ENCODE data around the gene KCNJ11.
A peak's percentile ranks its signal among the peaks of the same experiment; 100 is the strongest.

Gene KCNJ11

DNA sequence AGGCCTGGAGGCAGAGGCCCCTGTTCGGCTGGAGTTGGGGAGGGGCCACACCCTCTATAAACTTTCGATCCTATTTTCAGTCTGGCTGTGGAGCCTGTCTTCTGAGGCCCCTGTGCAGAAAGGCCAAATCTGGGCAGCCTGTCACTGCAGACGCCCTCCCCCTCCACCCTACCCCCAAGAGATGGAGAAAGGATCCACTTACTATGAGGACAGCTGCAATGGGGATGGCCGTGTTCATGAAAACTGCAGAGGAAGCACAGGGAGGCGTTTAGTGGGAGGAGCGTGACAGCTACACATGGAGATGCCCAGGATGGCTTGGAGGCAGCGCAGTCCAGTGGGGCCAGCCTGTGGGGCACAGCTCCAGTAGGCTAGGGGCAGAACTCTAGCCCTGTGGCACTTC, 43.5 kb upstream of the KCNJ11 start:
- 0 out of 3 replicates have a peak, but pooled peaks have one; percentile 21 for ATAC-seq
- TF ChIP-seq RARB (CRISPR knock-in tag; IDR thresholded peaks at IDR 0.05), result no peak
- no peak for TF ChIP-seq ZFP30 (CRISPR knock-in tag; IDR thresholded peaks at IDR 0.05)
- TF ChIP-seq ZNF70 (CRISPR knock-in tag; IDR thresholded peaks at IDR 0.05), result no peak
- TF ChIP-seq, protein P1, sequence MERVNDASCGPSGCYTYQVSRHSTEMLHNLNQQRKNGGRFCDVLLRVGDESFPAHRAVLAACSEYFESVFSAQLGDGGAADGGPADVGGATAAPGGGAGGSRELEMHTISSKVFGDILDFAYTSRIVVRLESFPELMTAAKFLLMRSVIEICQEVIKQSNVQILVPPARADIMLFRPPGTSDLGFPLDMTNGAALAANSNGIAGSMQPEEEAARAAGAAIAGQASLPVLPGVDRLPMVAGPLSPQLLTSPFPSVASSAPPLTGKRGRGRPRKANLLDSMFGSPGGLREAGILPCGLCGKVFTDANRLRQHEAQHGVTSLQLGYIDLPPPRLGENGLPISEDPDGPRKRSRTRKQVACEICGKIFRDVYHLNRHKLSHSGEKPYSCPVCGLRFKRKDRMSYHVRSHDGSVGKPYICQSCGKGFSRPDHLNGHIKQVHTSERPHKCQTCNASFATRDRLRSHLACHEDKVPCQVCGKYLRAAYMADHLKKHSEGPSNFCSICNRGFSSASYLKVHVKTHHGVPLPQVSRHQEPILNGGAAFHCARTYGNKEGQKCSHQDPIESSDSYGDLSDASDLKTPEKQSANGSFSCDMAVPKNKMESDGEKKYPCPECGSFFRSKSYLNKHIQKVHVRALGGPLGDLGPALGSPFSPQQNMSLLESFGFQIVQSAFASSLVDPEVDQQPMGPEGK (CRISPR knock-in tag; IDR thresholded peaks at IDR 0.05; ENCODE audit: borderline replicate concordance), result no peak
- TF ChIP-seq, protein P2, sequence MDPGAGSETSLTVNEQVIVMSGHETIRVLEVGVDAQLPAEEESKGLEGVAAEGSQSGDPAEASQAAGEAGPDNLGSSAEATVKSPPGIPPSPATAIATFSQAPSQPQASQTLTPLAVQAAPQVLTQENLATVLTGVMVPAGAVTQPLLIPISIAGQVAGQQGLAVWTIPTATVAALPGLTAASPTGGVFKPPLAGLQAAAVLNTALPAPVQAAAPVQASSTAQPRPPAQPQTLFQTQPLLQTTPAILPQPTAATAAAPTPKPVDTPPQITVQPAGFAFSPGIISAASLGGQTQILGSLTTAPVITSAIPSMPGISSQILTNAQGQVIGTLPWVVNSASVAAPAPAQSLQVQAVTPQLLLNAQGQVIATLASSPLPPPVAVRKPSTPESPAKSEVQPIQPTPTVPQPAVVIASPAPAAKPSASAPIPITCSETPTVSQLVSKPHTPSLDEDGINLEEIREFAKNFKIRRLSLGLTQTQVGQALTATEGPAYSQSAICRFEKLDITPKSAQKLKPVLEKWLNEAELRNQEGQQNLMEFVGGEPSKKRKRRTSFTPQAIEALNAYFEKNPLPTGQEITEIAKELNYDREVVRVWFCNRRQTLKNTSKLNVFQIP (CRISPR knock-in tag; IDR thresholded peaks at IDR 0.05; ENCODE audit: borderline replicate concordance, low read depth), result no peak
- TF ChIP-seq BACH2 (CRISPR knock-in tag; IDR thresholded peaks at IDR 0.05; ENCODE audit: borderline replicate concordance), result no peak
- no peak for TF ChIP-seq ESRRG (CRISPR knock-in tag; IDR thresholded peaks at IDR 0.05)
- TF ChIP-seq GLIS3 (CRISPR knock-in tag; IDR thresholded peaks at IDR 0.05), result no peak
- no peak for TF ChIP-seq ZFP3 (CRISPR knock-in tag; IDR thresholded peaks at IDR 0.05)
- no peak for TF ChIP-seq ZNF8 (CRISPR knock-in tag; IDR thresholded peaks at IDR 0.05)
- TF ChIP-seq TSHZ2 (CRISPR knock-in tag; IDR thresholded peaks at IDR 0.05), result no peak
- TF ChIP-seq ARNTL (CRISPR knock-in tag; IDR thresholded peaks at IDR 0.05; ENCODE audit: borderline replicate concordance, low read depth), result no peak
- TF ChIP-seq TCF4 (CRISPR knock-in tag; IDR thresholded peaks at IDR 0.05; ENCODE audit: borderline replicate concordance), result no peak
- TF ChIP-seq ISL1 (CRISPR knock-in tag; IDR thresholded peaks at IDR 0.05), result no peak
- TF ChIP-seq PPARA (CRISPR knock-in tag; IDR thresholded peaks at IDR 0.05; ENCODE audit: borderline replicate concordance), result no peak
- TF ChIP-seq, protein P3, sequence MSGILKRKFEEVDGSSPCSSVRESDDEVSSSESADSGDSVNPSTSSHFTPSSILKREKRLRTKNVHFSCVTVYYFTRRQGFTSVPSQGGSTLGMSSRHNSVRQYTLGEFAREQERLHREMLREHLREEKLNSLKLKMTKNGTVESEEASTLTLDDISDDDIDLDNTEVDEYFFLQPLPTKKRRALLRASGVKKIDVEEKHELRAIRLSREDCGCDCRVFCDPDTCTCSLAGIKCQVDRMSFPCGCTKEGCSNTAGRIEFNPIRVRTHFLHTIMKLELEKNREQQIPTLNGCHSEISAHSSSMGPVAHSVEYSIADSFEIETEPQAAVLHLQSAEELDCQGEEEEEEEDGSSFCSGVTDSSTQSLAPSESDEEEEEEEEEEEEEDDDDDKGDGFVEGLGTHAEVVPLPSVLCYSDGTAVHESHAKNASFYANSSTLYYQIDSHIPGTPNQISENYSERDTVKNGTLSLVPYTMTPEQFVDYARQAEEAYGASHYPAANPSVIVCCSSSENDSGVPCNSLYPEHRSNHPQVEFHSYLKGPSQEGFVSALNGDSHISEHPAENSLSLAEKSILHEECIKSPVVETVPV (CRISPR knock-in tag; IDR thresholded peaks at IDR 0.05), result no peak
- TF ChIP-seq CSDC2 (CRISPR knock-in tag; IDR thresholded peaks at IDR 0.05), result no peak
- TF ChIP-seq, protein P4, sequence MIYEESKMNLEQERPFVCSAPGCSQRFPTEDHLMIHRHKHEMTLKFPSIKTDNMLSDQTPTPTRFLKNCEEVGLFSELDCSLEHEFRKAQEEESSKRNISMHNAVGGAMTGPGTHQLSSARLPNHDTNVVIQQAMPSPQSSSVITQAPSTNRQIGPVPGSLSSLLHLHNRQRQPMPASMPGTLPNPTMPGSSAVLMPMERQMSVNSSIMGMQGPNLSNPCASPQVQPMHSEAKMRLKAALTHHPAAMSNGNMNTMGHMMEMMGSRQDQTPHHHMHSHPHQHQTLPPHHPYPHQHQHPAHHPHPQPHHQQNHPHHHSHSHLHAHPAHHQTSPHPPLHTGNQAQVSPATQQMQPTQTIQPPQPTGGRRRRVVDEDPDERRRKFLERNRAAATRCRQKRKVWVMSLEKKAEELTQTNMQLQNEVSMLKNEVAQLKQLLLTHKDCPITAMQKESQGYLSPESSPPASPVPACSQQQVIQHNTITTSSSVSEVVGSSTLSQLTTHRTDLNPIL (CRISPR knock-in tag; IDR thresholded peaks at IDR 0.05; ENCODE audit: low read depth), result no peak
- TF ChIP-seq OSR1 (CRISPR knock-in tag; IDR thresholded peaks at IDR 0.05), result no peak
- TF ChIP-seq SNAI2 (CRISPR knock-in tag; IDR thresholded peaks at IDR 0.05), result no peak

- no peak for ATAC-seq
- TF ChIP-seq GLIS3 (CRISPR knock-in tag; IDR thresholded peaks at IDR 0.05) (no peak), ARNTL (CRISPR knock-in tag; IDR thresholded peaks at IDR 0.05; ENCODE audit: borderline replicate concordance, low read depth) (no peak), ZNF8 (CRISPR knock-in tag; IDR thresholded peaks at IDR 0.05) (no peak), TSHZ2 (CRISPR knock-in tag; IDR thresholded peaks at IDR 0.05) (no peak), ZNF565 (CRISPR knock-in tag; conservative IDR thresholded peaks at IDR 0.05; ENCODE audit: low read depth) (no peak), CSDC2 (CRISPR knock-in tag; IDR thresholded peaks at IDR 0.05) (no peak), ISL1 (CRISPR knock-in tag; IDR thresholded peaks at IDR 0.05) (no peak), RARB (CRISPR knock-in tag; IDR thresholded peaks at IDR 0.05) (no peak), OSR1 (CRISPR knock-in tag; IDR thresholded peaks at IDR 0.05) (no peak), PPARA (CRISPR knock-in tag; IDR thresholded peaks at IDR 0.05; ENCODE audit: borderline replicate concordance) (no peak)
- TF ChIP-seq, protein P2 (CRISPR knock-in tag; IDR thresholded peaks at IDR 0.05; ENCODE audit: borderline replicate concordance, low read depth), result no peak
These were observed 42.7 kb upstream of the KCNJ11 start for GRCh38 chr11:17431139-17431538.
